ENCODE measurements around the gene PDP2.
A peak's percentile ranks its signal among the peaks of the same experiment; 100 is the strongest.
"Not testable (repeated sequence)": the region's sequence is repeated elsewhere in the genome, so short reads cannot be mapped to it uniquely, and the experiment has no call there.

Gene PDP2

GRCh38 chr16:66886321-66886720 is 6.0 kb downstream of the PDP2 start:
- no peak for DNase-seq (ENCODE audit: low spot score)

- DNase-seq (ENCODE audit: low spot score) = no peak
These were observed 6.6 kb downstream of the PDP2 start for GRCh38 chr16:66886914-66887313.

- DNase-seq (ENCODE audit: low spot score) = no peak
These were observed 8.6 kb downstream of the PDP2 start for GRCh38 chr16:66888647-66889615.

GRCh38 chr16:66889622-66890021 is 9.3 kb downstream of the PDP2 start:
- no peak for DNase-seq (ENCODE audit: low spot score)

GRCh38 chr16:66890799-66891198 is 10.5 kb downstream of the PDP2 start:
- no peak for DNase-seq (ENCODE audit: low spot score)

- no peak for DNase-seq (ENCODE audit: low spot score)
These were observed 11.0 kb downstream of the PDP2 start for GRCh38 chr16:66891360-66891759.

GRCh38 chr16:66891797-66892196 is 11.5 kb downstream of the PDP2 start:
- DNase-seq (ENCODE audit: low spot score) = no peak

GRCh38 chr16:66894055-66894454 is 13.7 kb downstream of the PDP2 start:
- DNase-seq (ENCODE audit: low spot score) = no peak

- DNase-seq (ENCODE audit: low spot score) = peak; percentile 74
These were observed 14.8 kb downstream of the PDP2 start for GRCh38 chr16:66894948-66895688.

- no peak for DNase-seq (ENCODE audit: low spot score)
These were observed 15.3 kb downstream of the PDP2 start for GRCh38 chr16:66895689-66895979.

GRCh38 chr16:66895999-66896398 is 15.7 kb downstream of the PDP2 start:
- no peak for DNase-seq (ENCODE audit: low spot score)

GRCh38 chr16:66896682-66897081 is 16.4 kb downstream of the PDP2 start:
- DNase-seq (ENCODE audit: low spot score) = not testable (repeated sequence)

- no peak for DNase-seq (ENCODE audit: low spot score)
These were observed 17.9 kb downstream of the PDP2 start for GRCh38 chr16:66898207-66898606.

GRCh38 chr16:66898933-66899309 is 18.6 kb downstream of the PDP2 start:
- DNase-seq (ENCODE audit: low spot score) = no peak

GRCh38 chr16:66899310-66899944 is 19.1 kb downstream of the PDP2 start:
- no peak for DNase-seq (ENCODE audit: low spot score)

GRCh38 chr16:66899945-66900710 is 19.8 kb downstream of the PDP2 start:
- peak; percentile 72 for DNase-seq (ENCODE audit: low spot score)

GRCh38 chr16:66900721-66901441 is 20.6 kb downstream of the PDP2 start:
- DNase-seq (ENCODE audit: low spot score) = no peak

- DNase-seq (ENCODE audit: low spot score) = no peak
These were observed 21.3 kb downstream of the PDP2 start for GRCh38 chr16:66901626-66902025.

- DNase-seq (ENCODE audit: low spot score) = no peak
These were observed 22.6 kb downstream of the PDP2 start for GRCh38 chr16:66902648-66903543.
